Measurements from ENCODE around the gene KLHL3. TPM values are rescaled to one million over a fixed set of nuclear protein-coding genes. Genes with fewer than 3 reads are reported as not detected.

Gene KLHL3
- total and polyA plus RNA-seq, 9 of the 15 experiments (the other 6 are each of a cell fraction or from before 2014, with no cell fraction given): under 0.01 to 1.5 (median 0.22) TPM

DNA sequence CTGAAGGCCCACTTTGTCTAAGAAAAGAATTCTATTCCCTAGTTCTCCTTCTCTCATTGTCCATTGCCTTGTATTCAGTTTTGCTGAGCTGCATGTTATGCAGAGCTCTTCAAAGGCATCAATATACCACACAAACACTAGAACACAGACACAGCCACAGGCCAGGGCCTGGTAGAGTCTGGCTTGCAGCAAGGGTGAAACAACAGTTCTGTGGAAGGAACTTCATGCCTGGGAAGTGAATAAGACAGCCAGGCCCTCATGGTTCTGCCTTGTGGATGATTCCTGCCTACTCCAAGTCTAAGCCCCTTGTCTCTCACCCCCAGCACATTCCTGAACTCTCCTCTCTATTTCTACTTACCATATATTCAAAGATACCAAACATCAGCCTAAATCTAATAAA is 30.8 kb downstream of the KLHL3 start:
- Histone ChIP-seq H3K4me1 (replicated peaks in 1 of 2; ENCODE audit: control insufficient read depth in 2 of 2, insufficient read depth in 2 of 2, low read length in 2 of 2) (no peaks in the 10 kb centered on the region), H2AFZ (ENCODE audit: low read depth, low read length) (no peak overlapping the region), H3K36me3 (ENCODE audit: control insufficient read depth, insufficient read depth, low read length) (no peaks in the 10 kb centered on the region), H3K9me1 (ENCODE audit: control insufficient read depth, insufficient read depth, low read length) (no peaks in the 10 kb centered on the region), H3K27ac (ENCODE audit: extremely low read depth, low read depth, low read length) (no peak overlapping the region), H3K27me3 (ENCODE audit: control insufficient read depth in 2 of 2, insufficient read depth in 2 of 2, low read length in 2 of 2) (peaks cover 0 to 9% of the 10 kb centered on the region in 2 experiments; a peak in 3 of 5 replicates), H4K20me1 (replicated peaks; ENCODE audit: control insufficient read depth, insufficient read depth, low read length) (no peaks in the 10 kb centered on the region), H3K79me2 (ENCODE audit: control insufficient read depth, insufficient read depth, low read length) (no peaks in the 10 kb centered on the region), H3K9me3 (replicated peaks; ENCODE audit: control insufficient read depth, insufficient read depth, low read depth, low read length) (no peaks in the 10 kb centered on the region), H3K4me3 (no peak overlapping the region), H3K9ac (ENCODE audit: insufficient read depth in 1 of 2, low read depth in 2 of 2, low read length in 2 of 2) (no peak overlapping the region), H3K4me2 (ENCODE audit: insufficient read depth, low read length) (no peak overlapping the region)
- POLR2A ChIA-PET: no interaction called here
- intact Hi-C loops (cut with micrococcal nuclease) (no loop called here), in situ Hi-C loops (cut with MboI) (no loop called here)
- no TSS peak for BruUV-seq (replicated peaks)
- DNase-seq (ENCODE audit: extremely low read depth in 1 of 4, low spot score in 3 of 4) (no peak), ATAC-seq (no peak), FAIRE-seq (no peak)
- TF ChIP-seq ZNF175 (CRISPR knock-in tag; IDR thresholded peaks at IDR 0.05; ENCODE audit: low read depth) (no peak), U2AF2 (optimal IDR thresholded peaks at IDR 0.05; ENCODE audit: low read depth, low read length) (no peak)
- CTCF ChIA-PET (ENCODE audit: low intra/inter-chr PET ratio): no interaction called here

DNA sequence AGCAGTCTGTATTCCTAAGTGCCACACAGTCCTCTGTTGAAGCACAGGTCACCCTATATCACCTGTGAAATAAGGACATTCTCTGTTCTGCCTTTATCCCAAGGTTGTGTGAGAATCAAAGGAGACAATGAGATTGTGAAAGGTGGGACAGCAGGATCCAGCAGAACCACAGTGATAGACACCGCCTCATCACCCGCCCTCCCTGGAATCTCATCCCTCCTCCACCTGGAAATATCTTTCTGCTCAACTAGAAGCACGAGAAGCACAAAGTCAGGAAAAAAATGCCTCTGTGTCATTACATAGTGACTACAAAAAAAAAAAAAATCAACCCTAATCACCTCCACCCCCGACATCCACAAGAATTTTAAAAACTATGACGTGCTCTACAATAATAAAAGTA is 32.3 kb downstream of the KLHL3 start:
- ATAC-seq (no peak), FAIRE-seq (no peak), DNase-seq (ENCODE audit: extremely low read depth in 1 of 4, low spot score in 3 of 4) (no peak)
- BruUV-seq (replicated peaks): no TSS peak
- H3K79me2 ChIP-seq (ENCODE audit: control insufficient read depth, insufficient read depth, low read length): no peaks in the 10 kb centered on the region
- no peak overlapping the region for H2AFZ ChIP-seq (ENCODE audit: low read depth, low read length)
- H3K4me1 ChIP-seq (replicated peaks in 1 of 2; ENCODE audit: control insufficient read depth in 2 of 2, insufficient read depth in 2 of 2, low read length in 2 of 2): no peaks in the 10 kb centered on the region
- peaks cover 0 to 19% of the 10 kb centered on the region in 2 experiments; a peak in 4 of 5 replicates for H3K27me3 ChIP-seq (ENCODE audit: control insufficient read depth in 2 of 2, insufficient read depth in 2 of 2, low read length in 2 of 2)
- no peaks in the 10 kb centered on the region for H3K9me1 ChIP-seq (ENCODE audit: control insufficient read depth, insufficient read depth, low read length)
- 2% methylated on average over 5 of the region's 5 CpGs for WGBS (ENCODE audit: insufficient coverage, low coverage, missing lambda C conversion rate)
- H3K4me2 ChIP-seq (ENCODE audit: insufficient read depth, low read length): no peak overlapping the region
- H3K36me3 ChIP-seq (ENCODE audit: control insufficient read depth, insufficient read depth, low read length): no peaks in the 10 kb centered on the region
- in situ Hi-C loops (cut with MboI) (no loop called here), intact Hi-C loops (cut with micrococcal nuclease) (no loop called here)
- ChIA-PET CTCF (ENCODE audit: low intra/inter-chr PET ratio) (no interaction called here), POLR2A (no interaction called here)
- TF ChIP-seq NEUROD1 (IDR thresholded peaks at IDR 0.05; ENCODE audit: borderline replicate concordance, low read depth, low read length, partially characterized antibody): no peak
- no peak for TF ChIP-seq CREB1 (IDR thresholded peaks at IDR 0.05)
- TF ChIP-seq CREB1 (CRISPR knock-in tag; IDR thresholded peaks at IDR 0.05): no peak
- TF ChIP-seq, protein P1, sequence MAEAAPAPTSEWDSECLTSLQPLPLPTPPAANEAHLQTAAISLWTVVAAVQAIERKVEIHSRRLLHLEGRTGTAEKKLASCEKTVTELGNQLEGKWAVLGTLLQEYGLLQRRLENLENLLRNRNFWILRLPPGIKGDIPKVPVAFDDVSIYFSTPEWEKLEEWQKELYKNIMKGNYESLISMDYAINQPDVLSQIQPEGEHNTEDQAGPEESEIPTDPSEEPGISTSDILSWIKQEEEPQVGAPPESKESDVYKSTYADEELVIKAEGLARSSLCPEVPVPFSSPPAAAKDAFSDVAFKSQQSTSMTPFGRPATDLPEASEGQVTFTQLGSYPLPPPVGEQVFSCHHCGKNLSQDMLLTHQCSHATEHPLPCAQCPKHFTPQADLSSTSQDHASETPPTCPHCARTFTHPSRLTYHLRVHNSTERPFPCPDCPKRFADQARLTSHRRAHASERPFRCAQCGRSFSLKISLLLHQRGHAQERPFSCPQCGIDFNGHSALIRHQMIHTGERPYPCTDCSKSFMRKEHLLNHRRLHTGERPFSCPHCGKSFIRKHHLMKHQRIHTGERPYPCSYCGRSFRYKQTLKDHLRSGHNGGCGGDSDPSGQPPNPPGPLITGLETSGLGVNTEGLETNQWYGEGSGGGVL (CRISPR knock-in tag; IDR thresholded peaks at IDR 0.05): no peak
- TF ChIP-seq NFE2 (IDR thresholded peaks at IDR 0.05; ENCODE audit: low read depth): no peak
- H3K27ac ChIP-seq (ENCODE audit: extremely low read depth, low read depth, low read length): no peak overlapping the region
- no peak overlapping the region for H3K9ac ChIP-seq (ENCODE audit: insufficient read depth in 1 of 2, low read depth in 2 of 2, low read length in 2 of 2)
- H3K4me3 ChIP-seq: no peak overlapping the region
- no peaks in the 10 kb centered on the region for H4K20me1 ChIP-seq (replicated peaks; ENCODE audit: control insufficient read depth, insufficient read depth, low read length)
- no peaks in the 10 kb centered on the region for H3K9me3 ChIP-seq (replicated peaks; ENCODE audit: control insufficient read depth, insufficient read depth, low read depth, low read length)
